Right ventricle myocardium superior (tissue), 1 donor: Measurements from ENCODE around the gene TEX11. TPM values are rescaled to one million over a fixed set of nuclear protein-coding genes. Genes with fewer than 3 reads are reported as not detected.

Experiments
- total RNA-seq: library from RNA; stranded (reverse); fragmentation: NEBNext Ultra II Directional; extraction: Animal tissue kit (Norgen Biotek cat#: 25700); gene quantifications from one replicate; pipeline ENCODE4 v1.2.1, GENCODE V29; 2021
- donor health status: DM: no; HTN: yes; CAD: no; lungs with severe emphysema.

TEX11 gene
- total RNA-seq, 1 donor from 2014 or later: not detected

Other genes starting within 250 kb of the TEX11 start
- gene SLC7A3, start 22.4 kb upstream of the TEX11 start, total RNA-seq: not detected
- 45.0 TPM for gene SNX12, start 159.6 kb upstream of the TEX11 start, total RNA-seq
- 55.6 TPM for gene FOXO4, start 187.1 kb upstream of the TEX11 start, total RNA-seq
- not detected for gene CXorf65, start 198.0 kb upstream of the TEX11 start, total RNA-seq
- 0.89 TPM for gene IL2RG, start 202.9 kb upstream of the TEX11 start, total RNA-seq
- 18.3 TPM for gene MED12, start 209.9 kb upstream of the TEX11 start, total RNA-seq
- 0.38 TPM for gene NLGN3, start 236.1 kb upstream of the TEX11 start, total RNA-seq